D341Med (cell line): ENCODE data around the gene INPP5B.

Experiments used
- DNase-seq: peaks from one replicate; pipeline ENCODE4 v3.0.0; 2012; ENCODE audit warnings: low spot score

Gene INPP5B

DNA sequence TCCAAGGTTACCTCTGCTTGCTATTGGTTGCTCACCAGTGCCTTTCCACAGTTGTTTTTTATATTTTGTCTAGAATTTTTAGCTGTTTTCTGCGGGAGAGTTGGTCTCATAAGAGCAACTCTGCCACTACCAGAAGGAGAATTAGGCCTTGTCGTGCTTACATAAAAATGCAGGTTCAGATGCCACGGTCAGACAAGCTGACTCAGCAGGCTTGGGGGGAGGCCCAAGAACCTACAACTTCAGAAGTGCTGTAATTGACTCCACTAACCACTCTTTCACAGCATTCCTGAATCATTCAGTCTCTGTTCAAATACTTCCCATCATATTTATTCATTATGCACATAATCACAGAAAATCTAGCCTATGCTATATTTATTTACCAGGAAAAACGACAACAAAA is 115.7 kb downstream of the INPP5B start:
- no peak for DNase-seq

DNA sequence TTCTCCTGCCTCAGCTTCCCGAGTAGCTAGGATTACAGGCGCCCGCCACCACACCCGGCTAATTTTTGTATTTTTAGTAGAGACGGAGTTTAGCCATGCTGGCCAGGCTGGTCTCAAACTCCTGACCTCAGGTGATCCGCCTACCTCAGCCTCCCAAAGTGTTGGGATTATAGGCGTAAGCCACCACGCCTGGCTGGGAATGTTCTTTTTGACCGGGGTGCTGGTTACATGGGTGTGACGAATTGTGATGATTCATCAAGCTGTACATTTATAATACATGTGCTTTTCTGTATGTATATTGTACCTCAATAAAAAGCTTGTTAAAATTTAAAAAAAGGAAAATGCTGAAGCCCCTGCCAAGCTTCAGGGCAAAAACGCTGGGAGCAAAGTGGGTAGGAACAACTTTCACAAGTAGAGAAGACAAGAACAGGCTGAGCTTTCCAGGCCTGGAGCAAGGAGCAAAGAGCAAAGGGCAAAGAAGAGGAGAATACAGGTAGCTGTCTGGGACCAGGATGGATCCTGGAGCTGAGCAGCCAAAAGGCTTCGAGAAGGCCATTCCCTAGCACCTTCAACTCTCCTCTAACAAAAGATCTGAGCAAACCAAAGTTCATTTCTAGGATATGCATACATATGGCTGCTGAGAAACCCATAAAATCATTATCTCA is 118.3 kb downstream of the INPP5B start:
- DNase-seq, result no peak

DNA sequence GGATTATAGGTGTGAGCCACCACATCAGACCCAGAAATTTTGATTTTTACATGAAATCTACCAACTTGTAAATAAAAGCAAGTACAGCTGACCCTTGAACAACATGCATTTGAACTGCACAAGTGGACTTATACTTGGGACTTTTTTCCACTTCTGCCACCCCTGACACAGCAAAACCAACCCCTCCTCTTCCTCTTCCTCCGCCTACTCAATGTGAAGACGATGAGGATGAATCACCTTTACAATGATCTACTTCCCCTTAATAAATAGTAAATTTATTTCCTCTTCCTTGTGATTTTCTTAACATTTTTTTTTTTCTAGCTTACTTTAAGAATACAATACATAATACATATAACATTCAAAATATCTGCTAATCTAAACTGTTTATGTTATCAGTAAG is 121.3 kb downstream of the INPP5B start:
- DNase-seq, result no peak

DNA sequence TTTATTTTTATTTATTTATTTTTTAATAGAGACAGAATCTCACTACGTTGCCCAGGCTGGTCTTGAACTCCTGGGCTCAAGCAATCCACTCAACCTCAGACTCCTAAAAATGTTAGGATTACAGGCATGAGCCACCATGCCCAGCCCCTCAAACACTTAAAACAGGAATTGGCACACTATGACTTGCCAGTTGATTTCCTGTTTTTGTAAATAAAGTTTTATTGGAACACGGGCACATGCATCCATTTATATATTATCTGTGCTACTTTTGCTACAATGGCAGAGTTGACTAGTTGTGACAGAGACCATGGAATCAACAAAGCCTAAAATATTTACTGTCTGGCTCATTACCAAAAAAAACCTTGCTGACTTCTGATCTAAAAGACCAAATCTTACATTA is 122.9 kb downstream of the INPP5B start:
- DNase-seq, result no peak

DNA sequence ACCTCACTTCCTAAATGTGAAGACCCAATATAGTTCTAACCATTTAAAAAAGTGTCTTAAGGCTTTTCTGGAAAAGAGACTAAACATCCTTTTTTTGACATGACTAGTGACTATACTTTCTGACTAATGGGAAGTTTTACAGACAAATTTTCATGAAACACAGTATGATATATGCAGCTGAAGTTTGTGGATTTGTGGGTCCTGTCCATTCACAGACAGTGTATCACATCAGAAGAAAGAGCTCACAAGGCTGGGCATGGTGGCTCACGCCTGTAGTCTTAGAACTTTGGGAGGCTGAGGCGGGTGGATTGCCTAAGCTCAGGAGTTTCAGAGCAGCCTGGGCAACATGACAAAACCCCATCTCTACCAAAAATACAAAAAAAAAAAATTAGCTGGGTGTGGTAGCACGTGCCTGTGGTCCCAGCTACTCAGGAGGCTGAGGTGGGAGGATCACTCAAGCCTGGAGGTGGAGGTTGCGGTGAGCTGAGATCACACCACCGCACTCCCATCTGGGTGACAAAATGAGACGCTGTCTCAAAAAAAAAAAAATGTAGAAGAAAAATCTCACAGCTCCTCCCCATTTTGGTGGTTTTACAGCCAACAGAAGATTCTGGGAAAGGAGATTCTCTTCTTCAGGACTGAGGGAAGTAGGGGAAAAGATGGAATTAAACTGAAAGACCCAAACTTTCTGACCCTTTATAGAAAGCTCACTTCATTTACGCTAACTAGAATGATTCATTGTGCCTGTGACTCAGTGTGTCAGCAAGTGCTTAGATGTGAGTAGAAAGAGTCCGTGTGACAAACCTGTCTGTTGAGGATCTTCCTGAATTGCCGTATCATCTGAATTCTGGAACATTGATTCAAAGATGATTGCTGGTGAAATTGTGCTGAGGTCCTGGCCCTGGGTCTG is 123.7 kb downstream of the INPP5B start:
- no peak for DNase-seq

DNA sequence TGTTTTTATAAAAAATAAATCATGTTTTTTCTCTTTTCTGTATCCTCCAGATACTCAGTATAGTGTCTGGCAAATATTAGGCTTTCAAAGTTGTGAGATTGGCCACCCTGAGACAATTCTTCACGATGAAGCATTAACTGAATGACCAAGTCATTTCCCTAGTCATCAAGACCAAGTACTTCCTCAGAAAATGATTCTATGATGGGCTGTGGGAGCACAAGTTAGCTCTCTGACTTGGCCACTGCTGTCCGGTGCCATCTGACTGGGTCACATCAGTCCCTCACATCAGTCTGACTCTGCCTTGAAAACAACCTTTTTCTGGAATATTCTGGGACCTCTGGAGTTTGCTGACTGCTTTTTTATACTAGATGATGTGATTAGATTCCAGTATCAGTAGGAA is 125.4 kb downstream of the INPP5B start:
- DNase-seq, result no peak

DNA sequence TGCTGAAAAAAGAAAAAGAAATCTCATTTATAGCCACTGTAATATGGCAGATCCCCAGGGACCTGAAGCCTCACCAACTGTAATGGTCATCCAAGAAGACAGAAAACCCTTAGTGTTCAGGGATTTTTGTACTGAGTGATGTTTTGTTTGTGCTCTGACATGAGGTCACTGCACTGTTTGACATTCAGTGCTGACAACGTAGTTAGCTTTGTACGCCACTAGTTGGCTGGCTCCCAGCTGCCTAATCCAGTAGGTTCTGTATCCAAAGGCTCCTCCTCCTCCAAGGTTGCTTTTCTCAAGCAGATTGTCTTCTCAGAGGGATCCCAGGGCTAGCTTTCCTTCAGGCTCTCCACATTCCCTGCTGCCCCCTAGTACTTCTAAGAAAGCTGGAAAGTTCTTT is 129.4 kb downstream of the INPP5B start:
- DNase-seq, result no peak

DNA sequence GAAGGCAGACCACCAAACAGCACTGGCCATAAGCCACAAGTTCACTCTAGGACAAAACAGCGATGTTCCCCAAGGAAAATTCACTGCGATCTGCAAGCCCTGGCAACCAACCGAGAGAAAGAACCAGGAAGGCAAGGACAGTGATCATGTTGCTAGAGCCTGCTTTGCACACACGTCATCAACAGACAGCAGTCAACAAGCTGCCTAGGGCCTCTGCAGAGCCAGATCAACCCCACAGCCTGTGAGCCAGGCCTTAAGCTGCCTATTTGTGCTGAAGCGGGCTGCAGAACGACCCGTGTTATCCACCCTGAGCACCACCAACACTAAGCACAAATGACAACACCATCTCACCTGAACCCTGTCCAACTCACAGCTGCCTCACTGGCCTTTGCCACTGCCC is 132.6 kb downstream of the INPP5B start:
- no peak for DNase-seq

DNA sequence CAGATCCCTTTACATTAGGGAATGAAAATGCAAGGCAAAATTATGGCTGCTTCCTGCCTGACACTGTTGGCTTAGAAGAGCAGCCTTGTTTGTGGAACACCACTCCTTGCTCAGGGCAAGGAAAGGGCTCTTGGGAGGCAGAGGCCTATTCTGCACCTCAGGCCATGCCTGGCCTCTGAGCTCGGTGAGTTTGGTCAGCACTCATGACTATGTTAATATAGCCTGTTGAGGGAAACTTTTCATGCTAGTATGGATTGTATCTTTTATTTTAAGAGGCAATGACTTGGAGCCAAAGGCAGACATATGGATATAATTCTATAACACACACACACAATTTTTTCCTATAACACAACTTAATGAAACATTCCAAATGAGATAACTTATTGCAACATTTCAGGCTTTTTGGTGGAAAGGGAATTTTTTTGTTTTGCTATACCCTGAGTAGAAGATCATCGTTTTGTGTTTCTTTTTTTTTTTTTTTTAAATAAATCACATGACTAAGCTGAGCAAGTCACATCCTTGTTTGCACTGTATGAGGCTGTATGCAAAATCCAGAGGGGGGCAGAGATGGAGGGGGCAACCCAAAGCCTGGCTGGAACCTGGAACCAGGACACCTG is 133.2 kb downstream of the INPP5B start:
- DNase-seq, result no peak

DNA sequence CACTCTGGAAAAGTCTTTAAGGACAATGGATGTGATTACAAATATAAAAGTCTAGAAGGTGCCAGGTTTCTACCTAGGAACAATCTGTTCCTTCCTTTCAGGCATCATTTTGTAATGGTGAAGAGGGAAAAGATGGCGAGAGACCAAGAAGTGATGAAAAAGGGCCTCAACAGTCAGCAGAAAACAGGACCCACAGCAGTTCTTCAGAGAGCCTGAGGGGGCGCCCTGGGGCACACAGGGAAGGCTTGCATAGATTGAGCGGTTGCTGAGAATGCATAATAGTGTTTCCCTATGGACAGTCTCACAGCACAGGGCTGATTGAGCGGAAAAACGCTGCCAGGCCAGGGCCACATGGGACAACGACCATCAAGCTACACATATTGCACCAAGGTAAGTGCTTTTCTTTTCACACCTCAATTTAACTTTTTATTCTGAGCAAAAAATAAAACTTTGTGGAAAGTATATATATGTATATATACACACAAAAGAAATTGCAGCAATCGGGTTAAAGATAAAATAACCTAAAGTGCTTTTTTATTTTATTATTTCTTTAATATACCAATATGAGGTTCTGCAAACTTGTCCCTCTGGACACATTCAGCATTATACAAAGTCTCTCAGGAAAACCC is 135.7 kb downstream of the INPP5B start:
- peak; percentile 79 for DNase-seq
